C4-2B (cell line): ENCODE measurements around the gene PSG2.
"Not testable (repeated sequence)": the region's sequence is repeated elsewhere in the genome, so short reads cannot be mapped to it uniquely, and the experiment has no call there.

Experiments
- H3K27ac ChIP-seq: fragments of 450-650 bp; 2 replicates; pipeline ENCODE4 v1.5.1; 2017
- CTCF ChIP-seq: fragments of 450-650 bp; conservative IDR thresholded peaks from 2 replicates; pipeline ENCODE4 v1.5.1; 2017; ENCODE audit warnings: mild to moderate bottlenecking
- ZFX ChIP-seq: fragments of 450-650 bp; IDR thresholded peaks from 2 replicates; pipeline ENCODE4 v1.6.1; 2017

The PSG2 gene

GRCh38 chr19:43047966-43048365, 34.5 kb downstream of the PSG2 start:
- H3K27ac ChIP-seq = not testable (repeated sequence)

- not testable (repeated sequence) for H3K27ac ChIP-seq
These were observed 35.9 kb downstream of the PSG2 start for GRCh38 chr19:43046578-43046977.

GRCh38 chr19:43043492-43044180, 38.9 kb downstream of the PSG2 start:
- H3K27ac ChIP-seq = not testable (repeated sequence)

- H3K27ac ChIP-seq = not testable (repeated sequence)
- TF ChIP-seq CTCF = peak; percentile 13; the same call in 1 of the 2 replicates
These were observed 50.9 kb downstream of the PSG2 start for GRCh38 chr19:43031645-43032044.

- TF ChIP-seq CTCF (no peak), ZFX (no peak)
- H3K27ac ChIP-seq = no peak overlapping the region
These were observed 53.6 kb downstream of the PSG2 start for GRCh38 chr19:43028866-43029265.

GRCh38 chr19:43027985-43028384, 54.5 kb downstream of the PSG2 start:
- H3K27ac ChIP-seq = not testable (repeated sequence)
- TF ChIP-seq CTCF = peak; percentile 36

GRCh38 chr19:43027061-43027460, 55.4 kb downstream of the PSG2 start:
- H3K27ac ChIP-seq = not testable (repeated sequence)

- not testable (repeated sequence) for H3K27ac ChIP-seq
These were observed 56.1 kb downstream of the PSG2 start, which contains the start of gene PSG11 for GRCh38 chr19:43026369-43026768. Gene PSG11, minus strand, starts transcription at chr19:43026469. Its CDS starts 97 bp downstream, at chr19:43026372.

GRCh38 chr19:43022098-43022497, 60.4 kb downstream of the PSG2 start:
- not testable (repeated sequence) for H3K27ac ChIP-seq

GRCh38 chr19:43021629-43022028, 60.9 kb downstream of the PSG2 start:
- H3K27ac ChIP-seq = not testable (repeated sequence)

GRCh38 chr19:43019588-43019987, 62.9 kb downstream of the PSG2 start:
- H3K27ac ChIP-seq = not testable (repeated sequence)
